B cell (primary cell): ENCODE data around the gene CEL. TPM values are rescaled to one million over a fixed set of nuclear protein-coding genes. Genes with fewer than 3 reads are reported as not detected.

ENCODE experiments used
- ATAC-seq: fragments of 200-7000 bp; cut with Tn5 transposase; one replicate; pipeline ENCODE4 v1.10.0; 2021; ENCODE audit warnings: low read depth, mild to moderate bottlenecking, moderate number of reproducible peaks, moderate library complexity
- CTCF ChIA-PET: fragments of 350-600 bp; sonication (Branson Sonifier 250); formaldehyde crosslinking; loops from one replicate; lab custom pipeline; 2021; ENCODE audit warnings: antibody characterized with exemption, inconsistent platforms; lab: Charles Lee
- POLR2A ChIA-PET: fragments of 350-600 bp; sonication (Branson Sonifier 250); formaldehyde crosslinking; loops from one replicate; lab custom pipeline; 2021; ENCODE audit warnings: antibody characterized with exemption; lab: Charles Lee
- DNase-seq: peaks from one replicate; pipeline ENCODE4 v3.0.0; 2013
- H2AFZ ChIP-seq: 2 replicates; pipeline ENCODE4 v1.6.1; 2012; ENCODE audit warnings: mild to moderate bottlenecking, low read depth, low read length; ENCODE audit not compliant: insufficient read depth, poor library complexity, severe bottlenecking
- H3K27ac ChIP-seq, 2 donors: 1 replicate in 1 of 2; 2 replicates in 1 of 2; pipeline ENCODE4 v1.5.1; 2012 to 2013; ENCODE audit warnings: low read length in 2 of 2, mild to moderate bottlenecking in 2 of 2, moderate library complexity in 1 of 2
- H3K27me3 ChIP-seq, 4 experiments: fragments of 200-600 bp in 1 of 4; sonication (generic) in 1 of 4; replicated peaks in 1 of 4; 1 replicate in 2 of 4; 2 replicates in 2 of 4; pipeline versions ENCODE4 v1.6.1 to v1.7.0; 2013 to 2016; ENCODE audit warnings: low read length in 3 of 4, mild to moderate bottlenecking in 2 of 4, mixed read lengths in 1 of 4, moderate library complexity in 1 of 4; ENCODE audit not compliant: insufficient read depth in 4 of 4, control insufficient read depth in 3 of 4; ENCODE audit errors: control extremely low read depth in 1 of 4
- H3K36me3 ChIP-seq, 2 experiments: replicated peaks in 1 of 2; 1 replicate in 1 of 2; 2 replicates in 1 of 2; pipeline versions ENCODE4 v1.6.1 to v1.7.1; 2013; ENCODE audit warnings: low read length in 1 of 2; ENCODE audit not compliant: insufficient read depth in 2 of 2, control insufficient read depth in 1 of 2; ENCODE audit errors: control extremely low read depth in 1 of 2, extremely low read depth in 1 of 2
- H3K4me1 ChIP-seq, 2 donors: fragments of 200-600 bp in 1 of 2; sonication (generic) in 1 of 2; 1 replicate in 1 of 2; 2 replicates in 1 of 2; pipeline versions ENCODE4 v1.5.1 to v1.6.1; 2013 to 2017; ENCODE audit warnings: low read length in 2 of 2; ENCODE audit not compliant: control insufficient read depth in 2 of 2, insufficient read depth in 2 of 2
- H3K4me2 ChIP-seq: replicated peaks from 2 replicates; pipeline ENCODE3; 2012; ENCODE audit warnings: mild to moderate bottlenecking, low read depth, low read length; ENCODE audit not compliant: poor library complexity, severe bottlenecking
- H3K4me3 ChIP-seq, 5 experiments: fragments of 200-600 bp in 1 of 5; sonication (generic) in 1 of 5; 1 replicate in 3 of 5; 2 replicates in 2 of 5; pipeline versions ENCODE4 v1.5.1 to v1.7.0; 2011 to 2016; ENCODE audit warnings: low read length in 4 of 5, mild to moderate bottlenecking in 4 of 5, low read depth in 2 of 5, control low read depth in 1 of 5, moderate library complexity in 1 of 5; ENCODE audit not compliant: insufficient read depth in 1 of 5; ENCODE audit errors: control extremely low read depth in 1 of 5, extremely low read depth in 1 of 5
- H3K79me2 ChIP-seq: fragments of 200-600 bp; sonication (generic); one replicate; pipeline ENCODE4 v1.6.0; 2016; ENCODE audit warnings: low read length; ENCODE audit not compliant: control insufficient read depth, insufficient read depth
- H3K9ac ChIP-seq: fragments of 200-600 bp; sonication (generic); 2 replicates; pipeline ENCODE4 v1.6.1; 2017; ENCODE audit warnings: mild to moderate bottlenecking, low read length, moderate library complexity
- H3K9me3 ChIP-seq, 3 donors: one replicate each; pipeline versions ENCODE4 v1.6.1 to v1.7.1; 2013; ENCODE audit warnings: low read length in 2 of 3; ENCODE audit not compliant: control insufficient read depth in 2 of 3, insufficient read depth in 1 of 3; ENCODE audit errors: control extremely low read depth in 1 of 3
- H4K20me1 ChIP-seq: 2 replicates; pipeline ENCODE4 v1.6.0; 2012; ENCODE audit warnings: mild to moderate bottlenecking, low read length; ENCODE audit not compliant: insufficient read depth, control insufficient read depth, poor library complexity, severe bottlenecking
- H3K27ac Mint-ChIP-seq: one replicate; pipeline ENCODE4 v1.8.0; 2021; ENCODE audit warnings: mixed read lengths
- H3K27me3 Mint-ChIP-seq: one replicate; pipeline ENCODE4 v1.8.0; 2021; ENCODE audit warnings: mixed read lengths
- H3K4me1 Mint-ChIP-seq: one replicate; pipeline ENCODE4 v1.8.0; 2021; ENCODE audit warnings: mixed read lengths
- H3K4me3 Mint-ChIP-seq: one replicate; pipeline ENCODE4 v1.8.0; 2021; ENCODE audit warnings: mixed read lengths
- H3K9me3 Mint-ChIP-seq: one replicate; pipeline ENCODE4 v1.8.0; 2022; ENCODE audit warnings: mixed read lengths; ENCODE audit not compliant: insufficient read depth
- EZH2 ChIP-seq: IDR thresholded peaks from 2 replicates; pipeline ENCODE4 v1.6.1; 2012; ENCODE audit warnings: borderline replicate concordance, low read depth, mild to moderate bottlenecking, moderate library complexity, low read length; ENCODE audit not compliant: insufficient read depth, poor library complexity, severe bottlenecking
- WGBS: methylation state at CpG from one replicate; pipeline ENCODE4 v1.1.5; 2013; ENCODE audit warnings: missing lambda C conversion rate; ENCODE audit not compliant: insufficient coverage; 5-methylcytosine and 5-hydroxymethylcytosine counted together
- intact Hi-C: fragments of 100-400 bp; cut with micrococcal nuclease; formaldehyde crosslinking; loops from one replicate; pipeline ENCODE4 v1.10.0; 2022
- polyA plus RNA-seq: library from polyadenylated mRNA; depleted of rRNA; stranded (reverse); fragments of >200 nt; gene quantifications from 2 replicates; pipeline ENCODE4 v1.2.3, GENCODE V29; 2012
- total RNA-seq, 2 donors: library from RNA; stranded (reverse); fragments of 120-200 nt in 1 of 2; gene quantifications; 1 replicate in 1 of 2; 2 replicates in 1 of 2; pipeline versions ENCODE4 v1.2.3 to v1.2.4, GENCODE V29; 2013 to 2022
- TF ChIP-seq, protein P1 (sequence below): fragments of 200-600 bp; IDR thresholded peaks from one replicate; pipeline ENCODE4 v1.8.0; 2022; ENCODE audit warnings: antibody characterized with exemption, mild to moderate bottlenecking

The CEL gene
- total and polyA plus RNA-seq, 2 donors (not counting 1 experiment from before 2014, with no cell fraction given), result 0.51 to 0.57 TPM

DNA sequence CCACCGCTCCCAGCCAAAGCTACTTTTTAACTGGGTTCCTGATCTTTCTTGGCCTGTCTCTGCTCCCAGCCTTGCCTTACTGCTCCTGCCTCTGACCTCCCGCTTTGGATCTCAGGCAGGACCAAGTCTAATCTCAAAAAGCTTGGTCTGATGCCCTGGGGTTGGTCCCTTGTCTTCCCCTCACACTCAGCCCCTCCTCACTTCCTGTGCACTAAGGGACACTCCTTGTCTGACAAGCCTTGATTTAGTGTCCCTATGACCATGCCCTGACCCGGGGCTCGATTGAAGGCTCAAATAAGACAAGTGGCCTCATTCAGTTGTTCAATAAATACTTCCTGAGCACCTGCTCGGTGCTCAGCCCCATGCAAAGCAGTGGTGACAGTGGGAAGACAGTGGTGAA, 34.6 kb upstream of the CEL start:
- Histone ChIP-seq H3K27ac (no peak overlapping the region), H3K4me3 (no peak overlapping the region), H2AFZ (no peak overlapping the region), H3K4me1 (peaks cover 20 to 26% of the 10 kb centered on the region in 2 donors), H3K79me2 (peaks cover 26% of the 10 kb centered on the region), H3K36me3 (no peaks in the 10 kb centered on the region), H3K9ac (no peak overlapping the region), H3K27me3 (no peaks in the 10 kb centered on the region), H3K4me2 (no peak overlapping the region), H3K9me3 (no peaks in the 10 kb centered on the region), H4K20me1 (no peaks in the 10 kb centered on the region)
- POLR2A ChIA-PET, result no interaction called here
- intact Hi-C loops, result no loop called here
- 44% methylated on average over 5 of the region's 5 CpGs for WGBS
- Mint-ChIP-seq H3K4me1 (peaks cover 35% of the 10 kb centered on the region), H3K27me3 (peaks cover 2% of the 10 kb centered on the region), H3K9me3 (no peaks in the 10 kb centered on the region), H3K27ac (no peak overlapping the region), H3K4me3 (no peak overlapping the region)
- no peak for TF ChIP-seq EZH2
- TF ChIP-seq, protein P1, sequence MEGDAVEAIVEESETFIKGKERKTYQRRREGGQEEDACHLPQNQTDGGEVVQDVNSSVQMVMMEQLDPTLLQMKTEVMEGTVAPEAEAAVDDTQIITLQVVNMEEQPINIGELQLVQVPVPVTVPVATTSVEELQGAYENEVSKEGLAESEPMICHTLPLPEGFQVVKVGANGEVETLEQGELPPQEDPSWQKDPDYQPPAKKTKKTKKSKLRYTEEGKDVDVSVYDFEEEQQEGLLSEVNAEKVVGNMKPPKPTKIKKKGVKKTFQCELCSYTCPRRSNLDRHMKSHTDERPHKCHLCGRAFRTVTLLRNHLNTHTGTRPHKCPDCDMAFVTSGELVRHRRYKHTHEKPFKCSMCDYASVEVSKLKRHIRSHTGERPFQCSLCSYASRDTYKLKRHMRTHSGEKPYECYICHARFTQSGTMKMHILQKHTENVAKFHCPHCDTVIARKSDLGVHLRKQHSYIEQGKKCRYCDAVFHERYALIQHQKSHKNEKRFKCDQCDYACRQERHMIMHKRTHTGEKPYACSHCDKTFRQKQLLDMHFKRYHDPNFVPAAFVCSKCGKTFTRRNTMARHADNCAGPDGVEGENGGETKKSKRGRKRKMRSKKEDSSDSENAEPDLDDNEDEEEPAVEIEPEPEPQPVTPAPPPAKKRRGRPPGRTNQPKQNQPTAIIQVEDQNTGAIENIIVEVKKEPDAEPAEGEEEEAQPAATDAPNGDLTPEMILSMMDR, result no peak
- ATAC-seq (no peak), DNase-seq (no peak)
- CTCF ChIA-PET, result no interaction called here

- Mint-ChIP-seq H3K4me1 (peaks cover 38% of the 10 kb centered on the region), H3K4me3 (peak overlapping the region; percentile 40), H3K27ac (no peak overlapping the region), H3K27me3 (no peaks in the 10 kb centered on the region), H3K9me3 (no peaks in the 10 kb centered on the region)
- Histone ChIP-seq H2AFZ (no peak overlapping the region), H3K9me3 (no peaks in the 10 kb centered on the region), H3K9ac (no peak overlapping the region), H3K79me2 (peaks cover 37% of the 10 kb centered on the region), H3K27ac (no peak overlapping the region), H3K27me3 (no peaks in the 10 kb centered on the region), H3K4me2 (no peak overlapping the region), H3K36me3 (peaks cover 0 to 4% of the 10 kb centered on the region in 2 experiments), H4K20me1 (no peaks in the 10 kb centered on the region), H3K4me1 (peaks cover 20 to 24% of the 10 kb centered on the region in 2 donors), H3K4me3 (no peak overlapping the region)
- WGBS, result 96% methylated on average over 3 of the region's 3 CpGs
- DNase-seq (no peak), ATAC-seq (no peak)
- ChIA-PET POLR2A (no interaction called here), CTCF (no interaction called here)
- intact Hi-C loops, result no loop called here
- TF ChIP-seq, protein P1, result no peak
- no peak for TF ChIP-seq EZH2
Observed at GRCh38 chr9:133028221-133028620, 33.6 kb upstream of the CEL start.
